Mesenchymal stem cell (in vitro differentiated cells and primary cell): Measurements from ENCODE around the gene GNG12. TPM values are rescaled to one million over a fixed set of nuclear protein-coding genes. Genes with fewer than 3 reads are reported as not detected.

ENCODE experiments used
- DNase-seq: peaks from one replicate; pipeline ENCODE4 v3.0.0-alpha.2; 2013
- H2AFZ ChIP-seq: one replicate; pipeline ENCODE4 v1.6.1; 2013; ENCODE audit warnings: low read depth, mild to moderate bottlenecking, control low read depth, inconsistent platforms, low read length, moderate library complexity
- H2AK5ac ChIP-seq: 2 replicates; pipeline ENCODE4 v1.6.1; 2013; ENCODE audit warnings: low read length, moderate library complexity, mild to moderate bottlenecking, inconsistent platforms; ENCODE audit not compliant: severe bottlenecking
- H2BK120ac ChIP-seq: one replicate; pipeline ENCODE4 v1.6.1; 2013; ENCODE audit warnings: low read depth, mild to moderate bottlenecking, inconsistent platforms, low read length, moderate library complexity
- H2BK12ac ChIP-seq, 2 experiments: one replicate each; pipeline ENCODE4 v1.6.1; 2013; ENCODE audit warnings: inconsistent platforms in 2 of 2, low read length in 2 of 2, mild to moderate bottlenecking in 2 of 2, moderate library complexity in 2 of 2, control low read depth in 1 of 2
- H2BK15ac ChIP-seq: one replicate; pipeline ENCODE4 v1.6.1; 2013; ENCODE audit warnings: mild to moderate bottlenecking, low read depth, inconsistent platforms; ENCODE audit not compliant: poor library complexity, severe bottlenecking
- H2BK5ac ChIP-seq: 2 replicates; pipeline ENCODE4 v1.6.1; 2013; ENCODE audit warnings: low read depth, mild to moderate bottlenecking, low read length, control low read depth, inconsistent platforms; ENCODE audit not compliant: poor library complexity, severe bottlenecking
- H3K14ac ChIP-seq, 2 experiments: one replicate each; pipeline ENCODE4 v1.6.1; 2013; ENCODE audit warnings: inconsistent platforms in 2 of 2, low read length in 2 of 2, control low read depth in 1 of 2, mild to moderate bottlenecking in 1 of 2, moderate library complexity in 1 of 2
- H3K18ac ChIP-seq, 2 experiments: one replicate each; pipeline ENCODE4 v1.6.1; 2013; ENCODE audit warnings: inconsistent platforms in 2 of 2, low read length in 2 of 2, control low read depth in 1 of 2, low read depth in 1 of 2, mild to moderate bottlenecking in 1 of 2
- H3K23ac ChIP-seq, 2 experiments: one replicate each; pipeline ENCODE4 v1.6.1; 2013; ENCODE audit warnings: inconsistent platforms in 2 of 2, low read length in 2 of 2, mild to moderate bottlenecking in 2 of 2, moderate library complexity in 2 of 2, control low read depth in 1 of 2
- H3K27ac ChIP-seq: 2 replicates; pipeline ENCODE4 v1.5.1; 2013; ENCODE audit warnings: mild to moderate bottlenecking, moderate library complexity, low read length, control low read depth, inconsistent platforms; ENCODE audit not compliant: poor library complexity, severe bottlenecking
- H3K27me3 ChIP-seq, 2 experiments: 2 replicates each; pipeline versions ENCODE4 v1.6.1 to v1.7.0; 2013; ENCODE audit warnings: low read length in 2 of 2, mild to moderate bottlenecking in 2 of 2, moderate library complexity in 2 of 2, control low read depth in 1 of 2, inconsistent platforms in 1 of 2; ENCODE audit not compliant: control insufficient read depth in 1 of 2, insufficient read depth in 1 of 2
- H3K36me3 ChIP-seq, 2 experiments: 2 replicates each; pipeline versions ENCODE4 v1.6.1 to v1.7.0; 2013; ENCODE audit warnings: low read length in 2 of 2, control low read depth in 1 of 2, inconsistent platforms in 1 of 2, low read depth in 1 of 2, mild to moderate bottlenecking in 1 of 2; ENCODE audit not compliant: insufficient read depth in 2 of 2, control insufficient read depth in 1 of 2
- H3K4ac ChIP-seq, 2 experiments: one replicate each; pipeline ENCODE4 v1.6.1; 2013; ENCODE audit warnings: inconsistent platforms in 2 of 2, low read length in 2 of 2, mild to moderate bottlenecking in 2 of 2, moderate library complexity in 2 of 2, control low read depth in 1 of 2, low read depth in 1 of 2
- H3K4me1 ChIP-seq: 2 replicates; pipeline ENCODE4 v1.6.1; 2013; ENCODE audit warnings: low read depth, low read length, control low read depth; ENCODE audit not compliant: control insufficient read depth, insufficient read depth
- H3K4me2 ChIP-seq: 2 replicates; pipeline ENCODE4 v1.6.1; 2013; ENCODE audit warnings: low read length, mild to moderate bottlenecking, inconsistent platforms; ENCODE audit not compliant: poor library complexity, severe bottlenecking
- H3K4me3 ChIP-seq, 2 experiments: 2 replicates each; pipeline versions ENCODE4 v1.5.1 to v1.7.0; 2013; ENCODE audit warnings: low read length in 2 of 2, mild to moderate bottlenecking in 2 of 2, control low read depth in 1 of 2, low read depth in 1 of 2; ENCODE audit not compliant: insufficient read depth in 1 of 2
- H3K79me1 ChIP-seq: replicated peaks from 2 replicates; pipeline ENCODE4 v1.6.1; 2013; ENCODE audit warnings: mild to moderate bottlenecking, control low read depth, low read length, inconsistent platforms; ENCODE audit not compliant: poor library complexity, severe bottlenecking
- H3K9ac ChIP-seq: 2 replicates; pipeline ENCODE4 v1.7.0; 2013; ENCODE audit warnings: mild to moderate bottlenecking, low read length, moderate library complexity
- H3K9me3 ChIP-seq: 2 replicates; pipeline ENCODE4 v1.7.0; 2013; ENCODE audit warnings: mild to moderate bottlenecking, low read length; ENCODE audit not compliant: control insufficient read depth
- H4K8ac ChIP-seq: one replicate; pipeline ENCODE4 v1.6.1; 2013; ENCODE audit warnings: inconsistent platforms, mild to moderate bottlenecking, low read length, moderate library complexity
- H4K91ac ChIP-seq: one replicate; pipeline ENCODE4 v1.6.1; 2013; ENCODE audit warnings: mild to moderate bottlenecking, low read length, inconsistent platforms
- WGBS: methylation state at CpG from one replicate; pipeline ENCODE4 v1.1.7; 2013; ENCODE audit warnings: mixed read lengths; 5-methylcytosine and 5-hydroxymethylcytosine counted together
- small RNA-seq: library from polyadenylated mRNA; stranded (forward); fragments of <200 nt; extraction: miRNeasy Mini kit (QIAGEN cat#:217004); gene quantifications from one replicate; pipeline ENCODE3, GENCODE V24; 2013; ENCODE audit warnings: low read depth

Gene GNG12

GRCh38 chr1:67655581-67655980 lies 177.7 kb downstream of the GNG12 start:
- no peak overlapping the region for H2BK120ac ChIP-seq
- H3K9ac ChIP-seq: no peak overlapping the region
- H3K27me3 ChIP-seq: peaks cover 0 to under 1% of the 10 kb centered on the region in 2 experiments
- DNase-seq: no peak
- WGBS: 100% methylated on average over 1 of the region's 2 CpGs
- H2BK15ac ChIP-seq: no peak overlapping the region
- no peak overlapping the region for H3K4me3 ChIP-seq
- no peak overlapping the region for H4K8ac ChIP-seq
- no peaks in the 10 kb centered on the region for H3K79me1 ChIP-seq
- no peaks in the 10 kb centered on the region for H3K9me3 ChIP-seq
- H3K4me1 ChIP-seq: no peaks in the 10 kb centered on the region
- no peak overlapping the region for H2AFZ ChIP-seq
- no peak overlapping the region for H2AK5ac ChIP-seq
- H3K4me2 ChIP-seq: no peak overlapping the region
- H3K23ac ChIP-seq: no peak overlapping the region
- H3K36me3 ChIP-seq: no peaks in the 10 kb centered on the region
- no peak overlapping the region for H3K18ac ChIP-seq
- H2BK12ac ChIP-seq: no peak overlapping the region
- no peak overlapping the region for H3K27ac ChIP-seq
- H4K91ac ChIP-seq: no peak overlapping the region
- no peak overlapping the region for H3K14ac ChIP-seq
- H2BK5ac ChIP-seq: no peak overlapping the region
- no peak overlapping the region for H3K4ac ChIP-seq

DNA sequence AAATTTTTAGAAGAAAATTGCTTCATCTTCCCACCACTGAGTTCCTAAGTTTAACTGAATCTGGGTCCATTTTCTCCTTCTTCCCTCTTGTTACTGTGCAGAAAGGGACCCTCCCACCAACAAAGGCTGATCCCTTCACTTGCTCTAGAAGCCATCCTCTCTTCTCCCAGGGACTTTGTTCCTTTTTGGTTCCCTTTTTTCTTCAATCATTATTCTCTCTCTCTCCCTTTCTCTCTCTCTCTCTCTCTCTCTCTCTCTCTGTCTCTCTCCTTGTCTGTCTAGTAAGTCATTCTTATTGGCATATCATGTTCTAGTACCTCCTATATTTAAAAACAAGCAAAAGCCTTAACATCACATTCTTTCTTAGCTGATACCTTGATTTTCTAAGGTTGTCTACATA lies 180.0 kb downstream of the GNG12 start:
- no peak overlapping the region for H3K14ac ChIP-seq
- H3K4me3 ChIP-seq: no peak overlapping the region
- no peaks in the 10 kb centered on the region for H3K27me3 ChIP-seq
- H2BK5ac ChIP-seq: no peak overlapping the region
- no peak overlapping the region for H4K8ac ChIP-seq
- no peak overlapping the region for H3K23ac ChIP-seq
- no peak for DNase-seq
- no peak overlapping the region for H3K27ac ChIP-seq
- no peak overlapping the region for H3K4ac ChIP-seq
- H2BK15ac ChIP-seq: no peak overlapping the region
- no peak overlapping the region for H3K18ac ChIP-seq
- no peaks in the 10 kb centered on the region for H3K4me1 ChIP-seq
- H3K79me1 ChIP-seq: no peaks in the 10 kb centered on the region
- H3K9me3 ChIP-seq: no peaks in the 10 kb centered on the region
- no peak overlapping the region for H2AFZ ChIP-seq
- no peak overlapping the region for H2AK5ac ChIP-seq
- no peak overlapping the region for H3K4me2 ChIP-seq
- H3K36me3 ChIP-seq: peaks cover 0 to 3% of the 10 kb centered on the region in 2 experiments
- no peak overlapping the region for H4K91ac ChIP-seq
- H2BK120ac ChIP-seq: no peak overlapping the region
- H2BK12ac ChIP-seq: no peak overlapping the region
- H3K9ac ChIP-seq: peak overlapping the region; percentile 79

DNA sequence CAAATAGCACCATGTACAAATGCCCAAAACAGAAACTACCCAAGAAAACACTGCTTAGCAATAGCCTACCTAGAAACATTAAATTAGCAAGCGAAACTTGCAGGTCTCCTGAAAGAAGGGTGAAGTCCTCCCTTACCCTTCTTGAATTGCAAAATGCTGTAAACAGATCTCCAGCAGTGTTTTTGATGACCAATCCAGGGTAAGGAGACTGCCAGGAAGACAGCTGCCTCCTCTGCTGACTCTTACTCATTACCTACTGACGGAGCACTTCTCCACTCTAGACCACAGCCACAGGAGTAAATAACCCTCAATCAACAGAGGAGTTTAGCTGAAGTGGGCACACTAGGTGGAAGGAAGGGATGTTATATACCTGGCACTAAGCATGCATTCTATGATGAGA lies 180.5 kb downstream of the GNG12 start:
- Histone ChIP-seq H2BK15ac (no peak overlapping the region), H2AFZ (no peak overlapping the region), H4K8ac (no peak overlapping the region), H3K27ac (no peak overlapping the region), H3K4me3 (no peak overlapping the region), H3K4me1 (no peaks in the 10 kb centered on the region), H3K4me2 (no peak overlapping the region), H3K27me3 (no peaks in the 10 kb centered on the region), H2BK5ac (no peak overlapping the region), H3K14ac (no peak overlapping the region), H3K9ac (peak overlapping the region; percentile 79), H3K4ac (no peak overlapping the region), H3K23ac (no peak overlapping the region), H3K36me3 (peaks cover 0 to 3% of the 10 kb centered on the region in 2 experiments), H4K91ac (no peak overlapping the region), H3K9me3 (no peaks in the 10 kb centered on the region), H3K18ac (no peak overlapping the region), H2BK120ac (no peak overlapping the region), H2AK5ac (no peak overlapping the region), H2BK12ac (no peak overlapping the region), H3K79me1 (no peaks in the 10 kb centered on the region)
- 55% methylated on average over 2 of the region's 2 CpGs for WGBS
- peak; percentile 80 for DNase-seq

Small RNAs within 50 kb of the gene (small RNA-seq; reads per million reads assigned to genes)
- gene RN7SL392P (not detected), gene RNU7-80P (not detected)
